DMS114 treated with DMSO at 0.1 percent for 48 hours (cell line): ENCODE data around the gene ADGRA1.
"Not testable (repeated sequence)": the region's sequence is repeated elsewhere in the genome, so short reads cannot be mapped to it uniquely, and the experiment has no call there.

Experiments
- DNase-seq: peaks from one replicate; lab custom pipeline; 2025; ENCODE audit not compliant: unreplicated experiment; lab: John Stamatoyannopoulos, UW

The ADGRA1 gene

GRCh38 chr10:133141144-133141957 is 53.6 kb downstream of the ADGRA1 start:
- DNase-seq = no peak

- no peak for DNase-seq
Measured at GRCh38 chr10:133141958-133142340, 54.2 kb downstream of the ADGRA1 start.

GRCh38 chr10:133142523-133143199 is 54.9 kb downstream of the ADGRA1 start:
- no peak for DNase-seq

GRCh38 chr10:133143200-133143533 is 55.4 kb downstream of the ADGRA1 start:
- no peak for DNase-seq

- no peak for DNase-seq
Measured at GRCh38 chr10:133143546-133143945, 55.8 kb downstream of the ADGRA1 start.

GRCh38 chr10:133144771-133145170 is 57.0 kb downstream of the ADGRA1 start:
- no peak for DNase-seq

GRCh38 chr10:133150226-133150625 is 62.5 kb downstream of the ADGRA1 start:
- no peak for DNase-seq

GRCh38 chr10:133150656-133151055 is 62.9 kb downstream of the ADGRA1 start:
- no peak for DNase-seq

- not testable (repeated sequence) for DNase-seq
Measured at GRCh38 chr10:133151071-133151470, 63.3 kb downstream of the ADGRA1 start.

- no peak for DNase-seq
Measured at GRCh38 chr10:133151543-133151972, 63.8 kb downstream of the ADGRA1 start.

- no peak for DNase-seq
Measured at GRCh38 chr10:133154411-133154810, 66.7 kb downstream of the ADGRA1 start.

GRCh38 chr10:133154996-133155778 is 67.5 kb downstream of the ADGRA1 start:
- DNase-seq = no peak

GRCh38 chr10:133156674-133157579 is 69.2 kb downstream of the ADGRA1 start:
- no peak for DNase-seq

GRCh38 chr10:133157662-133158436 is 70.1 kb downstream of the ADGRA1 start:
- DNase-seq = no peak

- DNase-seq = no peak
Measured at GRCh38 chr10:133158437-133158755, 70.7 kb downstream of the ADGRA1 start.

- no peak for DNase-seq
Measured at GRCh38 chr10:133158756-133159610, 71.3 kb downstream of the ADGRA1 start.

- no peak for DNase-seq
Measured at GRCh38 chr10:133159611-133159949, 71.9 kb downstream of the ADGRA1 start.

GRCh38 chr10:133159950-133160825 is 72.5 kb downstream of the ADGRA1 start, which contains the start of gene KNDC1:
Gene KNDC1 (plus strand): TSS chr10:133160219. CDS start chr10:133160468, 249 bp downstream.
- no peak for DNase-seq
